SK-N-SH (cell line): ENCODE measurements around the gene RASGRP4. TPM values are rescaled to one million over a fixed set of nuclear protein-coding genes. Genes with fewer than 3 reads are reported as not detected.

Experiments used
- CTCF ChIA-PET: fragments of 300-600, 350-600 bp; formaldehyde crosslinking; extraction: SDS; loops from one replicate; lab custom pipeline; 2021; lab: Yijun Ruan, JAX
- POLR2A ChIA-PET: fragments of 350-600 bp; sonication (Branson Sonifier 250); formaldehyde crosslinking; extraction: SDS; loops from one replicate; lab custom pipeline; 2020; ENCODE audit warnings: antibody characterized with exemption, inconsistent platforms; lab: Yijun Ruan, JAX
- DNase-seq: peaks from one replicate; pipeline ENCODE4 v3.0.0; 2012
- H2AFZ ChIP-seq: fragments of 200-600 bp; sonication (generic); 2 replicates; pipeline ENCODE4 v1.8.1; 2016; ENCODE audit warnings: antibody characterized with exemption, mild to moderate bottlenecking, low read depth
- H3F3A ChIP-seq: fragments of 200-600 bp; sonication (generic); replicated peaks from 2 replicates; pipeline ENCODE3; 2016; ENCODE audit warnings: antibody characterized with exemption, mild to moderate bottlenecking; ENCODE audit not compliant: insufficient read depth
- H3K27ac ChIP-seq, 2 experiments: fragments of 200-500 bp in 1 of 2; fragments of 200-600 bp in 1 of 2; sonication (Bioruptor generic) in 1 of 2; sonication (generic), shearing (Covaris generic) in 1 of 2; 2 replicates each; pipeline versions ENCODE4 v1.5.1 to v1.6.1; 2014 to 2016; ENCODE audit warnings: low read depth in 2 of 2, inconsistent platforms in 1 of 2, low read length in 1 of 2, mild to moderate bottlenecking in 1 of 2, mixed read lengths in 1 of 2
- H3K27me3 ChIP-seq: fragments of 200-600 bp; sonication (generic), shearing (Covaris generic); 2 replicates; pipeline ENCODE4 v1.6.1; 2016; ENCODE audit warnings: mixed run types; ENCODE audit not compliant: insufficient read depth
- H3K36me3 ChIP-seq, 2 experiments: fragments of 200-500 bp in 1 of 2; fragments of 200-600 bp in 1 of 2; sonication (Bioruptor generic) in 1 of 2; sonication (generic) in 1 of 2; replicated peaks in 1 of 2; 2 replicates each; pipeline versions ENCODE3 to v1.5.1; 2014 to 2016; ENCODE audit warnings: low read length in 1 of 2, mild to moderate bottlenecking in 1 of 2; ENCODE audit not compliant: insufficient read depth in 2 of 2, control insufficient read depth in 1 of 2
- H3K4me1 ChIP-seq, 2 experiments: fragments of 200-500 bp in 1 of 2; fragments of 200-600 bp in 1 of 2; sonication (Bioruptor generic) in 1 of 2; sonication (generic), shearing (Covaris generic) in 1 of 2; 2 replicates each; pipeline versions ENCODE4 v1.5.1 to v1.6.1; 2014 to 2016; ENCODE audit warnings: low read depth in 1 of 2, low read length in 1 of 2, mixed run types in 1 of 2; ENCODE audit not compliant: insufficient read depth in 2 of 2, control insufficient read depth in 1 of 2
- H3K4me2 ChIP-seq: fragments of 200-600 bp; sonication (generic), shearing (Covaris generic); 2 replicates; pipeline ENCODE4 v1.6.1; 2017; ENCODE audit warnings: mixed run types
- H3K4me3 ChIP-seq, 2 experiments: fragments of 200-500 bp in 1 of 2; fragments of 200-600 bp in 1 of 2; sonication (Bioruptor generic) in 1 of 2; sonication (generic), shearing (Covaris generic) in 1 of 2; 2 replicates each; pipeline versions ENCODE4 v1.5.1 to v1.8.1; 2014 to 2016; ENCODE audit warnings: low read depth in 2 of 2, inconsistent platforms in 1 of 2, low read length in 1 of 2, mild to moderate bottlenecking in 1 of 2, mixed read lengths in 1 of 2, moderate library complexity in 1 of 2
- H3K79me2 ChIP-seq: fragments of 200-600 bp; sonication (generic); 2 replicates; pipeline ENCODE4 v1.8.1; 2017; ENCODE audit warnings: mild to moderate bottlenecking; ENCODE audit not compliant: insufficient read depth
- H3K9ac ChIP-seq: fragments of 200-600 bp; sonication (generic); 2 replicates; pipeline ENCODE4 v1.6.1; 2017; ENCODE audit warnings: mixed run types
- H3K9me2 ChIP-seq: fragments of 200-600 bp; sonication (generic); 2 replicates; pipeline ENCODE4 v1.6.1; 2017; ENCODE audit warnings: mixed run types
- H3K9me3 ChIP-seq: fragments of 200-600 bp; sonication (generic); 2 replicates; pipeline ENCODE4 v1.6.1; 2017; ENCODE audit warnings: mixed run types, mild to moderate bottlenecking, moderate library complexity
- H4K20me1 ChIP-seq: fragments of 200-600 bp; sonication (generic); 2 replicates; pipeline ENCODE4 v1.6.1; 2017; ENCODE audit warnings: mild to moderate bottlenecking, mixed run types; ENCODE audit not compliant: insufficient read depth
- CHD2 ChIP-seq: fragments of 150-350 bp; IDR thresholded peaks from 2 replicates; pipeline ENCODE4 v1.6.1; 2018; ENCODE audit warnings: low read length; ENCODE audit not compliant: partially characterized antibody
- ELF1 ChIP-seq: IDR thresholded peaks from 2 replicates; pipeline ENCODE4 v1.4.0; 2012
- EP300 ChIP-seq, 2 experiments: IDR thresholded peaks; 2 replicates each; pipeline versions ENCODE4 v1.4.0 to v1.6.1; 2012; ENCODE audit warnings: borderline replicate concordance in 1 of 2, low read depth in 1 of 2, low read length in 1 of 2
- FOSL2 ChIP-seq: IDR thresholded peaks from 2 replicates; pipeline ENCODE4 v1.4.0; 2012; ENCODE audit warnings: low read depth, mild to moderate bottlenecking, moderate library complexity, borderline replicate concordance
- FOXJ3 ChIP-seq: sonication (generic); formaldehyde crosslinking; IDR thresholded peaks from 2 replicates; pipeline ENCODE4 v1.5.1; 2020; ENCODE audit warnings: mild to moderate bottlenecking, missing genetic modification reagents
- GABPA ChIP-seq: IDR thresholded peaks from 2 replicates; pipeline ENCODE4 v1.4.0; 2012; ENCODE audit warnings: low read depth, mild to moderate bottlenecking
- JUND ChIP-seq: IDR thresholded peaks from 2 replicates; pipeline ENCODE4 v1.4.0; 2012
- MEF2A ChIP-seq: IDR thresholded peaks from 2 replicates; pipeline ENCODE4 v1.4.0; 2012; ENCODE audit warnings: low read depth, borderline replicate concordance
- NFIC ChIP-seq: IDR thresholded peaks from 2 replicates; pipeline ENCODE4 v1.4.0; 2012; ENCODE audit warnings: borderline replicate concordance
- NRF1 ChIP-seq: IDR thresholded peaks from 2 replicates; pipeline ENCODE4 v1.6.1; 2012; ENCODE audit warnings: low read depth, mild to moderate bottlenecking, low read length
- PBX3 ChIP-seq: IDR thresholded peaks from 2 replicates; pipeline ENCODE4; 2012
- RAD21 ChIP-seq: IDR thresholded peaks from 2 replicates; pipeline ENCODE4 v1.6.1; 2012; ENCODE audit warnings: mild to moderate bottlenecking, low read length
- RCOR1 ChIP-seq: fragments of 150-350 bp; IDR thresholded peaks from 2 replicates; pipeline ENCODE4 v1.6.1; 2017; ENCODE audit warnings: antibody characterized with exemption, low read length
- RFX5 ChIP-seq: IDR thresholded peaks from 2 replicates; pipeline ENCODE4 v1.6.1; 2012; ENCODE audit warnings: mild to moderate bottlenecking, improper control_type of control experiment, low read length
- RXRA ChIP-seq: IDR thresholded peaks from 2 replicates; pipeline ENCODE4 v1.4.0; 2012; ENCODE audit warnings: low read depth, mild to moderate bottlenecking, borderline replicate concordance
- SMC3 ChIP-seq: IDR thresholded peaks from 2 replicates; pipeline ENCODE4 v1.6.1; 2012; ENCODE audit warnings: low read depth, low read length, improper control_type of control experiment
- TCF12 ChIP-seq: IDR thresholded peaks from 2 replicates; pipeline ENCODE4 v1.4.0; 2012
- TEAD4 ChIP-seq: IDR thresholded peaks from 2 replicates; pipeline ENCODE4 v1.4.0; 2012; ENCODE audit warnings: mild to moderate bottlenecking, borderline replicate concordance; ENCODE audit not compliant: insufficient read depth
- USF1 ChIP-seq: IDR thresholded peaks from 2 replicates; pipeline ENCODE4 v1.4.0; 2012; ENCODE audit warnings: low read depth, borderline replicate concordance
- YY1 ChIP-seq: IDR thresholded peaks from 2 replicates; pipeline ENCODE4 v1.4.0; 2012; ENCODE audit warnings: low read depth, mild to moderate bottlenecking
- ZBTB33 ChIP-seq: IDR thresholded peaks from 2 replicates; pipeline ENCODE4 v1.4.0; 2012; ENCODE audit warnings: low read depth, borderline replicate concordance
- WGBS: methylation state at CpG from one replicate; pipeline ENCODE4 v1.1.6; 2017; ENCODE audit warnings: low lambda C conversion rate; 5-methylcytosine and 5-hydroxymethylcytosine counted together
- polyA plus RNA-seq, 3 experiments: library from polyadenylated mRNA; depleted of rRNA; stranded (reverse); fragments of >200 nt; gene quantifications; 2 replicates each; pipeline ENCODE4 v1.2.3, GENCODE V29; 2012
- TF ChIP-seq, protein P1 (sequence below): fragments of 150-350 bp; IDR thresholded peaks from 2 replicates; pipeline ENCODE4 v1.6.1; 2017; ENCODE audit warnings: antibody characterized with exemption, low read length, low read depth, borderline replicate concordance

RASGRP4 gene
- polyA plus RNA-seq, 1 of the 3 experiments (the other 2 are of a cell fraction): not detected

GRCh38 chr19:38469151-38469550, 43.1 kb upstream of the RASGRP4 start:
- Histone ChIP-seq H4K20me1 (no peaks in the 10 kb centered on the region), H2AFZ (no peak overlapping the region), H3K9me2 (no peaks in the 10 kb centered on the region), H3K79me2 (no peaks in the 10 kb centered on the region), H3K4me1 (no peaks in the 10 kb centered on the region), H3K9me3 (no peaks in the 10 kb centered on the region), H3K36me3 (no peaks in the 10 kb centered on the region), H3F3A (no peaks in the 10 kb centered on the region), H3K4me3 (no peak overlapping the region), H3K9ac (no peak overlapping the region), H3K4me2 (no peak overlapping the region), H3K27ac (no peak overlapping the region)
- POLR2A ChIA-PET: no interaction called here
- CTCF ChIA-PET: interaction anchor here (0.6 kb wide), 1 partner anchor 9 kb away, joined by 3 read pairs; no protein-coding TSS in a partner anchor
- no peak for DNase-seq
- no peak for TF ChIP-seq NRF1
- TF ChIP-seq RFX5: no peak
- TF ChIP-seq NFIC: no peak
- TF ChIP-seq, protein P1, sequence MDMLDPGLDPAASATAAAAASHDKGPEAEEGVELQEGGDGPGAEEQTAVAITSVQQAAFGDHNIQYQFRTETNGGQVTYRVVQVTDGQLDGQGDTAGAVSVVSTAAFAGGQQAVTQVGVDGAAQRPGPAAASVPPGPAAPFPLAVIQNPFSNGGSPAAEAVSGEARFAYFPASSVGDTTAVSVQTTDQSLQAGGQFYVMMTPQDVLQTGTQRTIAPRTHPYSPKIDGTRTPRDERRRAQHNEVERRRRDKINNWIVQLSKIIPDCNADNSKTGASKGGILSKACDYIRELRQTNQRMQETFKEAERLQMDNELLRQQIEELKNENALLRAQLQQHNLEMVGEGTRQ: no peak
- no peak for TF ChIP-seq EP300 (IDR thresholded peaks at IDR 0.05; ENCODE audit: borderline replicate concordance in 1 of 2, low read depth in 1 of 2, low read length in 1 of 2)
- no peak for TF ChIP-seq ZBTB33
- TF ChIP-seq RAD21: no peak
- no peak for TF ChIP-seq ELF1
- TF ChIP-seq YY1: no peak
- no peak for TF ChIP-seq CHD2
- no peak for TF ChIP-seq MEF2A
- no peak for TF ChIP-seq FOXJ3
- TF ChIP-seq TCF12: no peak
- TF ChIP-seq, all 33 proteins: peak for 0
- peaks cover 23% of the 10 kb centered on the region; the same call in 1 of the 2 replicates for H3K27me3 ChIP-seq
- 5% methylated on average over 5 of the region's 5 CpGs for WGBS

GRCh38 chr19:38467541-38468525, 41.8 kb upstream of the RASGRP4 start:
- 31% methylated on average over 17 of the region's 17 CpGs for WGBS
- ChIA-PET POLR2A (no interaction called here), CTCF (no interaction called here)
- TF ChIP-seq PBX3: no peak
- TF ChIP-seq ZBTB33: no peak
- TF ChIP-seq YY1: no peak
- TF ChIP-seq TEAD4: no peak
- no peak for TF ChIP-seq SMC3
- no peak for TF ChIP-seq FOSL2
- no peak for TF ChIP-seq JUND
- TF ChIP-seq RCOR1: no peak
- TF ChIP-seq GABPA: no peak
- no peak for TF ChIP-seq FOXJ3
- no peak for TF ChIP-seq RXRA
- no peak for TF ChIP-seq USF1

More at GRCh38 chr19:38467541-38468525, 41.8 kb upstream of the RASGRP4 start:
- no peak for DNase-seq
- H3K36me3 ChIP-seq: no peaks in the 10 kb centered on the region
- no peaks in the 10 kb centered on the region for H3K9me2 ChIP-seq
- peaks cover 23% of the 10 kb centered on the region; the same call in 1 of the 2 replicates for H3K27me3 ChIP-seq
- H4K20me1 ChIP-seq: no peaks in the 10 kb centered on the region
- no peaks in the 10 kb centered on the region for H3K4me1 ChIP-seq
- no peak overlapping the region for H3K4me3 ChIP-seq
- no peaks in the 10 kb centered on the region for H3K79me2 ChIP-seq
- H3K9me3 ChIP-seq: no peaks in the 10 kb centered on the region
- no peak overlapping the region for H3K4me2 ChIP-seq
- H3K9ac ChIP-seq: no peak overlapping the region
- H3K27ac ChIP-seq: no peak overlapping the region
- no peak overlapping the region for H2AFZ ChIP-seq
- no peaks in the 10 kb centered on the region for H3F3A ChIP-seq
